ENCODE results near the gene SP2. TPM values are rescaled to one million over a fixed set of nuclear protein-coding genes. Genes with fewer than 3 reads are reported as not detected.
A peak's percentile ranks its signal among the peaks of the same experiment; 100 is the strongest.

The SP2 gene
- total and polyA plus RNA-seq, 2 donors (not counting 1 experiment from before 2014, with no cell fraction given): 1.5 to 2.6 TPM

GRCh38 chr17:47970725-47971499, 74.9 kb downstream of the SP2 start, which contains the start of gene CDK5RAP3:
Gene CDK5RAP3 (plus strand): TSS chr17:47971113. CDS start chr17:47971147, 34 bp downstream.
- DNase-seq (ENCODE audit: low read depth in 2 of 2): peak; percentile 98 to 99
- H3K9ac ChIP-seq (ENCODE audit: insufficient read depth, low read length): peak within 1 kb of the TSS; percentile 75

DNA sequence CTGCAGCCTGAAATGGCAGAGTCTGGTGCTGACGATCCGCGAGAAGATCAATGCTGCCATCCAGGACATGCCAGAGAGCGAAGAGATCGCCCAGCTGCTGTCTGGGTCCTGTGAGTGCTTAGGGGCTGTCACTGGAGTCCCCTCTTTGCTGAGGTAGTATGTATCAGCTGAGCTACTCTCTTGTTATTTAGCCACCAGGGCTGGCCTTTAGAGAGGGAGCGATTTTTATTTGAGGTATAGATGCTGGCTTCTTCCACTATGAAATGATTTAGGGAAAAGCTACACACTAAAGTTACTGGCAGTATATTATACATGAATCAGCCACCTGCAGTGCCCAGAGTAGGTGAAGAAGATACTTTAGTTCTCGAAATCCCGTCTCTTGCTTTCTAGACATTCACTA, 77.5 kb downstream of the SP2 start:
- H4K20me1 ChIP-seq (ENCODE audit: control insufficient read depth, extremely low read depth, insufficient read depth, low read length): no peaks in the 10 kb centered on the region
- no peak overlapping the region for H3K9ac ChIP-seq (ENCODE audit: insufficient read depth, low read length)
- no peak overlapping the region for H3K4me3 ChIP-seq (replicated peaks in 1 of 4; ENCODE audit: control extremely low read depth in 1 of 4, insufficient read depth in 1 of 4, low read depth in 3 of 4, low read length in 4 of 4)
- TF ChIP-seq EZH2 (IDR thresholded peaks at IDR 0.05; ENCODE audit: low read length, missing control alignments) (no peak), CTCF (conservative IDR thresholded peaks at IDR 0.05 in 1 of 2, IDR thresholded peaks at IDR 0.05 in 1 of 2; ENCODE audit: low read depth in 1 of 2, low read length in 2 of 2) (no peak)
- peaks cover 6% of the 10 kb centered on the region for H3K4me1 ChIP-seq (ENCODE audit: control insufficient read depth, extremely low read depth, insufficient read depth, low read length)
- H3K27ac ChIP-seq (ENCODE audit: insufficient read depth, low read length): no peak overlapping the region
- H3K4me2 ChIP-seq (ENCODE audit: extremely low read depth, insufficient read depth, low read length): no peak overlapping the region
- no peak overlapping the region for H2AFZ ChIP-seq (ENCODE audit: low read length)
- DNase-seq (ENCODE audit: low read depth in 2 of 2): no peak
- no peaks in the 10 kb centered on the region for H3K9me3 ChIP-seq (ENCODE audit: control insufficient read depth, insufficient read depth, low read depth, low read length)
- peaks cover 15% of the 10 kb centered on the region for H3K36me3 ChIP-seq (ENCODE audit: control insufficient read depth, insufficient read depth, low read length)
- H3K79me2 ChIP-seq (ENCODE audit: control insufficient read depth, insufficient read depth, low read length): peaks cover 13% of the 10 kb centered on the region
- H3K27me3 ChIP-seq (ENCODE audit: control insufficient read depth, insufficient read depth, low read length): no peaks in the 10 kb centered on the region

More at GRCh38 chr17:47970725-47971499, 74.9 kb downstream of the SP2 start, which contains the start of gene CDK5RAP3:
- Histone ChIP-seq H3K4me3 (replicated peaks in 1 of 4; ENCODE audit: control extremely low read depth in 1 of 4, insufficient read depth in 1 of 4, low read depth in 3 of 4, low read length in 4 of 4) (peak within 1 kb of the TSS; percentile 56 to 92 (median 86)), H3K4me2 (ENCODE audit: extremely low read depth, insufficient read depth, low read length) (peak within 1 kb of the TSS; percentile 96), H3K79me2 (ENCODE audit: control insufficient read depth, insufficient read depth, low read length) (peaks cover 13% of the 10 kb centered on the region), H3K4me1 (ENCODE audit: control insufficient read depth, extremely low read depth, insufficient read depth, low read length) (peaks cover 12% of the 10 kb centered on the region), H4K20me1 (ENCODE audit: control insufficient read depth, extremely low read depth, insufficient read depth, low read length) (no peaks in the 10 kb centered on the region), H3K27me3 (ENCODE audit: control insufficient read depth, insufficient read depth, low read length) (no peaks in the 10 kb centered on the region), H3K36me3 (ENCODE audit: control insufficient read depth, insufficient read depth, low read length) (peaks cover 11% of the 10 kb centered on the region), H3K9me3 (ENCODE audit: control insufficient read depth, insufficient read depth, low read depth, low read length) (no peaks in the 10 kb centered on the region), H3K27ac (ENCODE audit: insufficient read depth, low read length) (peak within 1 kb of the TSS; percentile 91), H2AFZ (ENCODE audit: low read length) (peak within 1 kb of the TSS; percentile 98)
- TF ChIP-seq EZH2 (IDR thresholded peaks at IDR 0.05; ENCODE audit: low read length, missing control alignments): no peak
- TF ChIP-seq CTCF (conservative IDR thresholded peaks at IDR 0.05 in 1 of 2, IDR thresholded peaks at IDR 0.05 in 1 of 2; ENCODE audit: low read depth in 1 of 2, low read length in 2 of 2): peak; percentile 76 to 77

DNA sequence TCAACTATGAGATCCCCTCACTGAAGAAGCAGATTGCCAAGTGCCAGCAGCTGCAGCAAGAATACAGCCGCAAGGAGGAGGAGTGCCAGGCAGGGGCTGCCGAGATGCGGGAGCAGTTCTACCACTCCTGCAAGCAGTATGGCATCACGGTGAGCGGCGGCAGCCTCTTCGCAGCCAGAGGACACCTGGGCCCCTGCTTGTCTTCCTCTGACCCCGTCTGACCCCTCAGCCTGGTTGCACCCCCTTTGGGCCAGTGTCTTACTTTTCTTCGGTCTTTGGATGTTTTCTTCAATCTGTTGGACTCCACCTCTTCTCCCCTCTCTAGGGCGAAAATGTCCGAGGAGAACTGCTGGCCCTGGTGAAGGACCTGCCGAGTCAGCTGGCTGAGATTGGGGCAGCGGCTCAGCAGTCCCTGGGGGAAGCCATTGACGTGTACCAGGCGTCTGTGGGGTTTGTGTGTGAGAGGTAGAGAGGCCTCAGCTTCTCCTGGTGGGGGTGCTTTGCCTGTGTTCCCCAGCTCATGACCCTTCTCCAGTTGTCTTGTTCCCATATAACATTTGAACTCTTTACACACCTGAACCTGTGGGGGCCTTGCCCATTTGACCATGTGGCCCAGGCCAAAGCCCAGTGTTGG, 79.3 kb downstream of the SP2 start:
- no peak overlapping the region for H2AFZ ChIP-seq (ENCODE audit: low read length)
- H3K9me3 ChIP-seq (ENCODE audit: control insufficient read depth, insufficient read depth, low read depth, low read length): no peaks in the 10 kb centered on the region
- H4K20me1 ChIP-seq (ENCODE audit: control insufficient read depth, extremely low read depth, insufficient read depth, low read length): no peaks in the 10 kb centered on the region
- DNase-seq (ENCODE audit: low read depth in 2 of 2): no peak
- no peak overlapping the region for H3K27ac ChIP-seq (ENCODE audit: insufficient read depth, low read length)
- no peaks in the 10 kb centered on the region for H3K27me3 ChIP-seq (ENCODE audit: control insufficient read depth, insufficient read depth, low read length)
- H3K79me2 ChIP-seq (ENCODE audit: control insufficient read depth, insufficient read depth, low read length): peaks cover 13% of the 10 kb centered on the region
- H3K9ac ChIP-seq (ENCODE audit: insufficient read depth, low read length): no peak overlapping the region
- peaks cover 6% of the 10 kb centered on the region for H3K4me1 ChIP-seq (ENCODE audit: control insufficient read depth, extremely low read depth, insufficient read depth, low read length)
- H3K4me2 ChIP-seq (ENCODE audit: extremely low read depth, insufficient read depth, low read length): no peak overlapping the region
- no peak overlapping the region for H3K4me3 ChIP-seq (replicated peaks in 1 of 4; ENCODE audit: control extremely low read depth in 1 of 4, insufficient read depth in 1 of 4, low read depth in 3 of 4, low read length in 4 of 4)
- peaks cover 21% of the 10 kb centered on the region for H3K36me3 ChIP-seq (ENCODE audit: control insufficient read depth, insufficient read depth, low read length)
- TF ChIP-seq EZH2 (IDR thresholded peaks at IDR 0.05; ENCODE audit: low read length, missing control alignments) (no peak), CTCF (conservative IDR thresholded peaks at IDR 0.05 in 1 of 2, IDR thresholded peaks at IDR 0.05 in 1 of 2; ENCODE audit: low read depth in 1 of 2, low read length in 2 of 2) (no peak)
